ELR (cell line): ENCODE results near the gene AADACL3.
A peak's percentile ranks its signal among the peaks of the same experiment; 100 is the strongest.
"Not testable (repeated sequence)": the region's sequence is repeated elsewhere in the genome, so short reads cannot be mapped to it uniquely, and the experiment has no call there.

Experiments
- DNase-seq: peaks from one replicate; pipeline ENCODE4 v3.0.0-alpha.2; 2015; ENCODE audit warnings: low read depth

Gene AADACL3

GRCh38 chr1:12715896-12716437, at the start of gene AADACL3:
Gene AADACL3 (plus strand): TSS chr1:12716110. CDS start chr1:12716177, 67 bp downstream.
- DNase-seq = no peak

DNA sequence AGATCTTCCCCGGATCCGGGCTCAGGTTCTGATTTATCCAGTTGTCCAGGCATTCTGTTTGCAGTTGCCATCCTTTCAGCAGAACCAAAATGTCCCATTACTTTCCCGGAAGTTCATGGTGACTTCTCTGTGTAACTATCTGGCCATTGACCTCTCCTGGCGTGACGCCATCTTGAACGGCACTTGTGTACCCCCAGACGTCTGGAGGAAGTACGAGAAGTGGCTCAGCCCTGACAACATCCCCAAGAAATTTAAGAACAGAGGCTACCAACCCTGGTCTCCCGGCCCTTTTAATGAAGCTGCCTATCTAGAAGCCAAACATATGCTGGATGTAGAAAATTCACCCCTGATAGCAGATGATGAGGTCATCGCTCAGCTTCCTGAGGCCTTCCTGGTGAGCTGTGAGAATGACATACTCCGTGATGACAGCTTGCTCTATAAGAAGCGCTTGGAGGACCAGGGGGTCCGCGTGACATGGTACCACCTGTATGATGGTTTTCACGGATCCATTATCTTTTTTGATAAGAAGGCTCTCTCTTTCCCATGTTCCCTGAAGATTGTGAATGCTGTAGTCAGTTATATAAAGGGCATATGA, 49.7 kb upstream of the AADACL3 start:
- no peak for DNase-seq

DNA sequence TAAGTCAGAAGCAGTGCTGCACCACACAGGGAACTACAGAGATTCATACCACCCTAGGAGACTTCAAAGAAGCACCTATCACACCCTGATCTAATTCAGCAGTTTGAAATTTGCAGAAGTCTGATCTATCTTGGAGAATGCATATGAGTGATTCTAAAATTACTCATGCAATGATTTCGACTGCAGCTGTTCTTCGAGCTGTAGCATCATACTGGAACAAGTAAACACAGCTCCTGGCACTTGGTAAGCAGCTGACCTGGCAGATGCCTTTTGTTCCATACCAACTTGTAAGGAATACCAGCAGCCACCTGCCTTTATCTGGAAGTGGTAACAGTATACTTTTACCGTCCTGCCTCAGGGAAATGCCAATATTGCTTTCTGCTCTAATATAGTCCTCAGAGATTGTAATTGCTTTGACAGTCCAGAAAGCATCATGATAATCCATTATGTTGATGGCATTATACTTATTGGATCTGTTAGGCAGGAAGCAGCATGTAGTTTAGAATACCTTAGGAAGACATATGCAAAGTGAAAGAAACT, 46.3 kb upstream of the AADACL3 start:
- DNase-seq = no peak

DNA sequence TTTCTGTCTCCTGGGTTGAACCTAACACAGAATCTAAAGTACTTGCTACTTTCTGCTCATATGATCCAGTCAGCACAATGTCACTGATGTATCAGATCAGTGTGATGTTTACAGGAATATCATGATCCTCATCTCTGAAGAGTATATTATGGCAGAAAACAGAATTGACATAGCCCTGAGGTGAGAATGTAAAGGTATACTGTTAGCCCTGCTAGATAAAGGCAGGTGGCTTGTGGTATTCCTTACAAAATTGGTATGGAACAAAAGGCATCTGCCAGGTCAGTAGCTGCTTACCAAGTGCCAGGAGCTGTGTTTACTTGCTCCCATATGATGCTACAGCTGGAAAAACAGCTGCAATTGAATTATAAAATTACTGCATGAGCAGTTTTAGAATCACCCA, 41.6 kb upstream of the AADACL3 start:
- no peak for DNase-seq

- DNase-seq = not testable (repeated sequence)
Observed at GRCh38 chr1:12676122-12676521, 39.8 kb upstream of the AADACL3 start.

DNA sequence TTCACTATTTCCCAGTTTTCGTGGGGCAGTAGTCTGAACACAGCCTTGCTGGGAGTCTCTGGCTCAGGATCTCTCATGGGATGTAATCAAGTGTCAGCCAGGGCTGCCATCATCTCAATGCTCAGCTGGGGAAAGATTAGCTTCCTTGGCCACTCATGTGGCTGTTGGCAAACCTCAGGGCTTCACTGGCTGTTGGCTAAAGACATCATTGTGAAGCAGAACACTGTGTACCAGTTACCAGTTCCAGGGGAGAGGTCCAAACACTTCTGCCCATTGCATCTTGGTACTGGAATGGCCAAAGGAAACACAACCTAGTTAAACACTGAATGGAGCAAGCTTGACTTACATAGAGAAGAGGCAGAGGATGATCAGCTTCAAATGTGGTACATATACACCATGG, 38.3 kb upstream of the AADACL3 start:
- no peak for DNase-seq

- DNase-seq = no peak
Observed at GRCh38 chr1:12678350-12678749, 37.6 kb upstream of the AADACL3 start.

DNA sequence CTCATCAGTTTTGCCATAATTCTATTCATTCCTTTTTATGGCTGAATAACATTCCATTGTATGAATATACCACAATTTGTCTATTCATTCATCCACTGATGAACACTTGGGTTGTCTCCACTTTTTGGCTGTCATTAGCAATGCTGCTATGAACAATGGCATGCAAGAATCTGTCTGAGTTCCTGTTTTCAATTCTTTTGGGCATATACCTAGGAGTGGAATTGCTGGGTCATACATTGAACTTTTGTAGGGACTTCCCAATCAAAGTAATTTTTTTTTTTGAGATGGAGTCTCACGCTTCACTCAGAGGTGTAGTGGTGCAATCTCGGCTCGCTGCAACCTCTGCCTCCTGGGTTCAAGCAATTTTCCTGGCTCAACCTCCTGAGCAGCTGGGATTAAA, 37.1 kb upstream of the AADACL3 start:
- no peak for DNase-seq

DNA sequence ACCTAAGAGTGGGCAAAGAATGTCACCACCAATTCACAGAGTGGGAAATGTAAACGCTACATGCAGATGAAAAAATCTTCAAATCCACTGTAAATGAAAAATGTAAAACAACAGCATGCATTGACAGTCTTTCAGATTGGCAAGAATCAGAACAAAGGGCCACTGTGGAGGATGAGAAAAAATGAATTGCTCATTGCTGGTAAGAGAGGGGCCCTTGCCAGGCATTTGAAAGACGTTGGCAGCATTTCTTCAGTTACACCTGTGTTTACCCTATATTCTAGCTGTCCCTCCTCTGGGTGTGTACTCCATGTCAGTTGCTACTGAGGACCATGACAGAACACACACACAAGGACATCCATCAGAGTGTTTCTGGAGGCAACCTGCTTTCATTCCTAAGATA, 25.8 kb upstream of the AADACL3 start:
- DNase-seq = no peak

- no peak for DNase-seq
Observed at GRCh38 chr1:12692967-12693782, 22.7 kb upstream of the AADACL3 start.

GRCh38 chr1:12696658-12697057, 19.3 kb upstream of the AADACL3 start:
- DNase-seq = no peak

DNA sequence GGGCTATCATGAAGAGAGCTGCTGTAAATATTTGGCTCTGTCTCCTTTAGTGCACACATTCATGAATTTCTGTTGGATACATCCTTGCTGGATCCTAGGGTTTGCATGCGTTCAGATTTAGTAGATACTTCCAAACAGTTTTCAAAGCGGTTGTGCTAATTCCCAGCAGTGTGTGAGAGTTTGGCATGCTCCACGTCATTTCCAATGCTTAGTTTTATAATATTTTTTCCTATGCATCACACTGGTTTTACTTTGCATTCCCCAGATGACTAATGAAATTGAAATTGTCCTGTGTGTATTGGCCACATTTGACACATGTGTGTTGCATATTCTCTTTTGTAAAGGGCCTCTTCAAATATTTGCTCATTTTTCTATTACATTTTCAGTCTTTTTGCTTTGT, 18.5 kb upstream of the AADACL3 start:
- peak; percentile 8 for DNase-seq

GRCh38 chr1:12703821-12704451, 12.0 kb upstream of the AADACL3 start:
- no peak for DNase-seq

DNA sequence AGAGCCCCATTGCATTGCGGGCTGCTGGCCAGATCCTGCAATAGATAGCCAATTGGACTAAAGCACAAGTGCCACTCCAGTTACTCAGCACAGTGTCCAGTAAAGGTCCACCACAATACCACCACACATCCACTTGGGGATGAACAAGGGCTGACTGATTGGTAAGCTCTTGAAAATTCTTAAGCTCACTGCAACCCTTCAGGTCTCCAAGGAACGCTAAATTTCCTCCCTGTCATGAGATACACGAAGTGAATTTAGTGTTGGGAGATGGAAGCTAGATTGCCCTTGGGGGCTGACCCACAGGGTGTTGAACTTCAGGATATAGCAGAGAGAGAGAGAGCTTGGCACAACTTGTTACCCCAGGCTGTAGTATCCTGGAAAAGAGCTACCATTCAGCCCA, 9.8 kb upstream of the AADACL3 start:
- no peak for DNase-seq

GRCh38 chr1:12708396-12709090, 7.4 kb upstream of the AADACL3 start:
- DNase-seq = no peak

GRCh38 chr1:12709091-12709491, 6.8 kb upstream of the AADACL3 start:
- no peak for DNase-seq

DNA sequence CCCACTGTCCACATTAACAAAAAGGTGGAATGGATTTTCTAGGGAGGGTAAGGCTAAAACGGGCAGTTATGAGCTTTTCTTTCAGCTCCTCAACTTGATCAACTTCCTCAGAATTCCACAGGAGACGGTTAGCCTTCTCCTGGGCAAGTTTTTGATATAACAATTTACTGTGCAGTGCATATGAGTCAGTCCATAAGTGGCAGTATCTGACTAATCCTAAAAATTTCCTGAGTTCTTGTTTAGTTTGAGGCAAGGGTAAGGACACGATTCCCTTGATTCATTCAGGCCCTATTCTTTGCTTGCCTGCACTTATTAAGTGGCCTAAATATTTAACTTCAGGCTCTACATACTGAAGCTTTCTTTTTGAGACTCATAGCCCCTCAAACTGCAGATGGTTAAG, 6.2 kb upstream of the AADACL3 start:
- DNase-seq = no peak

DNA sequence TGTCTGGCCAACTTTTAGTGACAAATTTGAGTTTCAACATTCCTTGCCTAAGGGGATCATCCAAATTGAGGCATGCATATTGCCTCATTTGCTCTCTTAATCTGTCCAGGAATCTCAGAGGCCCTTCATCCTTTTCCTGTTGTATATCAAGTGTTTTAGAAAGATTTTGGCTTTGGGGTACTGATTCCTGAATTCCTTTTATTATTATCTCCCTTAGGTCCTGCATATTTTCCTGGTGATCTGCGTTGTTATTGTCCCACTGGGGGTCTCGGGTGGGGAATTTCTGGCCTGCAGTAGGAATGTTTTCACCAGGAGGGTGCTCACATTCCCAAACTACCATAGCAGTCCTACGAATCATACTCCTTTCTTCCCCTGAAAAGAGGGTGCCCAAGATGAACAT, 4.4 kb upstream of the AADACL3 start:
- no peak for DNase-seq

GRCh38 chr1:12712076-12712475, 3.8 kb upstream of the AADACL3 start:
- no peak for DNase-seq

- DNase-seq = no peak
Observed at GRCh38 chr1:12712929-12713328, 3.0 kb upstream of the AADACL3 start.

- DNase-seq = not testable (repeated sequence)
Observed at GRCh38 chr1:12713651-12714050, 2.3 kb upstream of the AADACL3 start.
